Pancreas (tissue), 10 donors: ENCODE data around the gene TIMM17B. TPM values are rescaled to one million over a fixed set of nuclear protein-coding genes. Genes with fewer than 3 reads are reported as not detected.

ENCODE experiments used
- ATAC-seq, 4 donors: fragments of 200-7000 bp; cut with Tn5 transposase; one replicate each; pipeline versions ENCODE4 v1.8.0 to v1.9.1; 2020; ENCODE audit warnings: mild to moderate bottlenecking in 4 of 4, moderate library complexity in 4 of 4
- DNase-seq, 6 donors: peaks; one replicate each; pipeline ENCODE4 v3.0.0-alpha.2; 2020
- FAIRE-seq: peaks from 2 replicates; lab custom pipeline; 2012; peaks lifted over from hg19 to GRCh38; lab: Jason Lieb, UNC
- H3K27ac ChIP-seq, 4 donors: fragments of 200-600 bp; sonication (generic); 1 replicate in 3 of 4; 2 replicates in 1 of 4; pipeline versions ENCODE4 v1.5.0 to v1.8.0; 2020
- H3K27me3 ChIP-seq, 4 donors: fragments of 200-600 bp; one replicate each; pipeline ENCODE4 v1.8.0; 2021
- H3K36me3 ChIP-seq, 3 donors: fragments of 200-600 bp; sonication (generic) in 1 of 3; one replicate each; pipeline versions ENCODE4 v1.5.0 to v1.8.0; 2020 to 2021
- H3K4me1 ChIP-seq, 3 donors: fragments of 200-600 bp; one replicate each; pipeline ENCODE4 v1.8.0; 2021
- H3K4me3 ChIP-seq, 4 donors: fragments of 200-600 bp; sonication (generic) in 2 of 4; one replicate each; pipeline versions ENCODE4 v1.5.0 to v1.8.0; 2020 to 2021
- H3K9me3 ChIP-seq, 4 donors: fragments of 200-600 bp; one replicate each; pipeline ENCODE4 v1.8.0; 2021
- CTCF ChIP-seq, 4 donors: fragments of 200-600 bp; sonication (generic) in 3 of 4; IDR thresholded peaks; one replicate each; pipeline versions ENCODE4 v1.5.0 to v1.8.0; 2021; ENCODE audit warnings: antibody characterized with exemption in 4 of 4
- WGBS, 2 donors: extraction: QIAGEN DNeasy Blood & Tissue Kit; methylation state at CpG; one replicate each; pipeline ENCODE4 v1.1.7; 2013; 5-methylcytosine and 5-hydroxymethylcytosine counted together
- intact Hi-C, 3 donors: fragments of 100-400 bp; cut with DNase I; formaldehyde crosslinking; loops; one replicate each; pipeline versions ENCODE4 v1.11.1 to v1.14.2; 2022
- polyA plus RNA-seq, 2 donors: library from polyadenylated mRNA; stranded (reverse); fragments of 200-250 nt; gene quantifications; one replicate each; pipeline ENCODE4 v1.2.3, GENCODE V29; 2013
- total RNA-seq, 6 donors: library from RNA; stranded (reverse); fragmentation: NEBNext Ultra II Directional in 4 of 6; extraction: Animal tissue kit (Norgen Biotek cat#: 25700) in 4 of 6; gene quantifications; one replicate each; pipeline versions ENCODE4 v1.2.1 to v1.2.4, GENCODE V29; 2021 to 2023
- donor health status: healthy with polysubstance abuse.
- donor health status: DM: no; HTN: no; CAD: no; lungs with moderate emphysema.
- donor health status: DM: no; HTN: no; CAD: no.
- donor health status: control.
- donor health status: control.
- donor health status: Bipolar disorder and iron deficiency.
- donor health status: DM: yes; HTN: yes; CAD: no.
- donor health status: DM: no; HTN: no; CAD: no.
- donor health status: DM: no; HTN: no; CAD: no.
- donor health status: DM: yes; HTN: yes; CAD: no.

The TIMM17B gene
- total and polyA plus RNA-seq, 8 donors: 15.7 to 48.9 (median 22.5) TPM

GRCh38 chrX:48908600-48908999 is 11.0 kb upstream of the TIMM17B start:
- no peak for FAIRE-seq
- intact Hi-C loops: no loop called here

GRCh38 chrX:48905090-48905790 is 7.7 kb upstream of the TIMM17B start:
- intact Hi-C loops: no loop called here
- Histone ChIP-seq H3K27ac (no peak overlapping the region), H3K4me3 (no peak overlapping the region), H3K9me3 (no peaks in the 10 kb centered on the region), H3K4me1 (no peaks in the 10 kb centered on the region), H3K27me3 (no peaks in the 10 kb centered on the region), H3K36me3 (peaks cover 0 to 5% (median 5%) of the 10 kb centered on the region in 3 donors)
- DNase-seq (no peak), FAIRE-seq (no peak), ATAC-seq (no peak)
- no peak for TF ChIP-seq CTCF (IDR thresholded peaks at IDR 0.05)
- 87 to 92% methylated on average over 20 of the region's 20 CpGs for WGBS, 2 donors

More at GRCh38 chrX:48908600-48908999, 11.0 kb upstream of the TIMM17B start:
- WGBS, 2 donors: 64 to 74% methylated on average over 1 of the region's 1 CpG
- Histone ChIP-seq H3K9me3 (no peaks in the 10 kb centered on the region), H3K36me3 (peaks cover 0 to 5% (median 0%) of the 10 kb centered on the region in 3 donors), H3K27ac (no peak overlapping the region), H3K27me3 (no peaks in the 10 kb centered on the region), H3K4me1 (no peaks in the 10 kb centered on the region), H3K4me3 (no peak overlapping the region)
- ATAC-seq: no peak
- DNase-seq: no peak
- TF ChIP-seq CTCF (IDR thresholded peaks at IDR 0.05): no peak

GRCh38 chrX:48904626-48905025 is 7.1 kb upstream of the TIMM17B start:
- ATAC-seq (no peak), FAIRE-seq (no peak), DNase-seq (no peak)
- intact Hi-C loops: no loop called here
- no peak overlapping the region for H3K4me3 ChIP-seq
- no peak for TF ChIP-seq CTCF (IDR thresholded peaks at IDR 0.05)
- no peaks in the 10 kb centered on the region for H3K9me3 ChIP-seq
- no peaks in the 10 kb centered on the region for H3K4me1 ChIP-seq
- no peaks in the 10 kb centered on the region for H3K27me3 ChIP-seq
- H3K36me3 ChIP-seq: peaks cover 0 to 5% (median 5%) of the 10 kb centered on the region in 3 donors
- 82 to 84% methylated on average over 14 of the region's 14 CpGs for WGBS, 2 donors
- no peak overlapping the region for H3K27ac ChIP-seq

GRCh38 chrX:48904180-48904579 is 6.6 kb upstream of the TIMM17B start:
- Histone ChIP-seq H3K27ac (no peak overlapping the region), H3K9me3 (no peaks in the 10 kb centered on the region)
- no peak for ATAC-seq

More at GRCh38 chrX:48904180-48904579, 6.6 kb upstream of the TIMM17B start:
- Histone ChIP-seq H3K27me3 (no peaks in the 10 kb centered on the region), H3K4me1 (no peaks in the 10 kb centered on the region), H3K36me3 (peaks cover 0 to 5% (median 5%) of the 10 kb centered on the region in 3 donors), H3K4me3 (no peak overlapping the region)
- WGBS, 2 donors: 72 to 74% methylated on average over 8 of the region's 8 CpGs
- intact Hi-C loops: no loop called here
- FAIRE-seq (no peak), DNase-seq (no peak)
- TF ChIP-seq CTCF (IDR thresholded peaks at IDR 0.05): no peak
